Endothelial cell (in vitro differentiated cells): ENCODE results near the gene PARD3. TPM values are rescaled to one million over a fixed set of nuclear protein-coding genes. Genes with fewer than 3 reads are reported as not detected.
"Not testable (repeated sequence)": the region's sequence is repeated elsewhere in the genome, so short reads cannot be mapped to it uniquely, and the experiment has no call there.

Experiments used
- DNase-seq: peaks from one replicate; pipeline ENCODE4 v3.0.0; 2021; ENCODE audit warnings: low spot score
- H3K27ac Mint-ChIP-seq: one replicate; pipeline ENCODE4 v1.8.0; 2021; ENCODE audit warnings: mixed read lengths, inconsistent platforms; ENCODE audit not compliant: unreplicated experiment
- H3K27me3 Mint-ChIP-seq: one replicate; pipeline ENCODE4 v1.8.0; 2021; ENCODE audit warnings: mild to moderate bottlenecking, moderate library complexity, mixed read lengths, inconsistent platforms; ENCODE audit not compliant: unreplicated experiment
- H3K36me3 Mint-ChIP-seq: one replicate; pipeline ENCODE4 v1.8.0; 2021; ENCODE audit warnings: mild to moderate bottlenecking, low read depth, mixed read lengths, inconsistent platforms; ENCODE audit not compliant: unreplicated experiment
- H3K4me1 Mint-ChIP-seq: one replicate; pipeline ENCODE4 v1.8.0; 2021; ENCODE audit warnings: mild to moderate bottlenecking, mixed read lengths, inconsistent platforms; ENCODE audit not compliant: unreplicated experiment
- H3K4me3 Mint-ChIP-seq: one replicate; pipeline ENCODE4 v1.8.0; 2021; ENCODE audit warnings: mild to moderate bottlenecking, mixed read lengths, inconsistent platforms; ENCODE audit not compliant: unreplicated experiment
- H3K9me3 Mint-ChIP-seq: one replicate; pipeline ENCODE4 v1.8.0; 2021; ENCODE audit warnings: mixed read lengths, inconsistent platforms; ENCODE audit not compliant: unreplicated experiment
- total RNA-seq: library from RNA; stranded (reverse); fragmentation: NEBNext Ultra II Directional; extraction: Animal tissue kit (Norgen Biotek cat#: 25700); gene quantifications from one replicate; pipeline ENCODE4 v1.2.1, GENCODE V29; 2021; ENCODE audit not compliant: unreplicated experiment
- TF ChIP-seq, protein P1 (sequence below): fragments of 200-600 bp; sonication (generic); IDR thresholded peaks from one replicate; pipeline ENCODE4 v1.5.0; 2021; ENCODE audit warnings: antibody characterized with exemption; ENCODE audit not compliant: unreplicated experiment

Gene PARD3
- total RNA-seq, 1 donor from 2014 or later = 35.2 TPM

DNA sequence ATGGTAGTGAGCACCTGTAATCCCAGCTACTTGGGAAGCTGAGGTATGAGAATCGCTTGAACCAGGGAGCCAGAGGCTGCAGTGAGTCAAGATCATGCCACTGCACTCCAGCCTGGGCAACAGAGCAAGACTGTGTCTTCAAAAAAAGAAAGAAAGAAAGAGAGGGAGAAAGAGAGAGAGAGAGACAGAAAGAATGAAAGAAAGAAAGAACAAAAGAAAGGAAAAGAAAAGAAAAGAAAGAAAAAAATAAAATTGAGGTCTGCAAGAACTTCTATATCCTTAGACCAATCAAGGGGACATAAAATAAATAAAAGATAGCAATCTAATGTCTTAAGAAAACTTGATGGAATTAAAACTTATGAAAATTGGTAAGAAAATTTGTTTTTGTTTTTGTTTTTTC lies 34.9 kb upstream of the PARD3 start:
- Mint-ChIP-seq H3K27me3 (no peaks in the 10 kb centered on the region), H3K4me1 (peaks cover 3% of the 10 kb centered on the region), H3K27ac (no peak overlapping the region), H3K36me3 (no peaks in the 10 kb centered on the region), H3K9me3 (no peaks in the 10 kb centered on the region), H3K4me3 (no peak overlapping the region)
- TF ChIP-seq, protein P1, sequence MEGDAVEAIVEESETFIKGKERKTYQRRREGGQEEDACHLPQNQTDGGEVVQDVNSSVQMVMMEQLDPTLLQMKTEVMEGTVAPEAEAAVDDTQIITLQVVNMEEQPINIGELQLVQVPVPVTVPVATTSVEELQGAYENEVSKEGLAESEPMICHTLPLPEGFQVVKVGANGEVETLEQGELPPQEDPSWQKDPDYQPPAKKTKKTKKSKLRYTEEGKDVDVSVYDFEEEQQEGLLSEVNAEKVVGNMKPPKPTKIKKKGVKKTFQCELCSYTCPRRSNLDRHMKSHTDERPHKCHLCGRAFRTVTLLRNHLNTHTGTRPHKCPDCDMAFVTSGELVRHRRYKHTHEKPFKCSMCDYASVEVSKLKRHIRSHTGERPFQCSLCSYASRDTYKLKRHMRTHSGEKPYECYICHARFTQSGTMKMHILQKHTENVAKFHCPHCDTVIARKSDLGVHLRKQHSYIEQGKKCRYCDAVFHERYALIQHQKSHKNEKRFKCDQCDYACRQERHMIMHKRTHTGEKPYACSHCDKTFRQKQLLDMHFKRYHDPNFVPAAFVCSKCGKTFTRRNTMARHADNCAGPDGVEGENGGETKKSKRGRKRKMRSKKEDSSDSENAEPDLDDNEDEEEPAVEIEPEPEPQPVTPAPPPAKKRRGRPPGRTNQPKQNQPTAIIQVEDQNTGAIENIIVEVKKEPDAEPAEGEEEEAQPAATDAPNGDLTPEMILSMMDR = no peak
- no peak for DNase-seq

DNA sequence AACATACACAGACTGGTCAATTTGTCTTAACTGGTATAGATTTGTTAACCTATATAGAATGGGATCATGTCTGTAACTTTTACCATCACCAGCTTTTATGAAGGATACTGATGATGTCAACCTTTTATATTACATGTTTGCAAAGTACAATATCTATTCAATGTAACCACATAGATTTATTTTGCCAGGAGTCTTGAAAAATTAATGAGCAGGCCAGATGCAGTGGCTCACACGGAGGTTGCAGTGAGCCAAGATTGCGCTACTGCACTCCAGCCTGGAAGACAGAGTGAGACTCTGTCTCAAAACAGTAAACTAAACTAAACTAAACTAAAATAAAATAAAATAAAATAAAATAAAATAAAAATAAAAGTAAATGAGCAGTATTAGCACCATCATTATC lies 30.0 kb upstream of the PARD3 start:
- Mint-ChIP-seq H3K4me3 (no peak overlapping the region), H3K4me1 (peaks cover 5% of the 10 kb centered on the region), H3K9me3 (no peaks in the 10 kb centered on the region), H3K27ac (no peak overlapping the region), H3K36me3 (no peaks in the 10 kb centered on the region), H3K27me3 (no peaks in the 10 kb centered on the region)
- no peak for DNase-seq
- TF ChIP-seq, protein P1 = no peak

- no peaks in the 10 kb centered on the region for H3K27me3 Mint-ChIP-seq
These were observed 29.4 kb upstream of the PARD3 start for GRCh38 chr10:34844448-34844847.

DNA sequence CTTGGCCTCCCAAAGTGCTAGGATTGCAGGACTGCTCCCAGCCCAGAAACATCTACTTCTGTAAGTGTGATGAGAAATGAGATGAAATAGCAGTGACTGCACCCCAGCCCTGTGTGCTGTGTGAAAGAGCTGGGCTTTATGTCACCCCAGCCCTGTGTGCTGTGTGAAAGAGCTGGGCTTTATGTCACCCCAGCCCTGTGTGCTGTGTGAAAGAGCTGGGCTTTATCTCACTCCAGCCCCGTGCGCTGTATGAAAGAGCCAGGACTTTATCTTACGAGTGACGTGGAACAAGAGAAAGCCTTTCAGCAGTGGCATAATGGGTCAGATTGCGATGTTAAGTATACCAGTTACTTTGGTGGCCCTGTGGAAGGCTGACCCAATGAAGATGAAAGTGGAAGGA lies 28.4 kb upstream of the PARD3 start:
- not testable (repeated sequence) for H3K4me3 Mint-ChIP-seq, DNase-seq, H3K36me3 Mint-ChIP-seq, H3K4me1 Mint-ChIP-seq, H3K27ac Mint-ChIP-seq, H3K27me3 Mint-ChIP-seq, H3K9me3 Mint-ChIP-seq

More at GRCh38 chr10:34844448-34844847, 29.4 kb upstream of the PARD3 start:
- Mint-ChIP-seq H3K9me3 (no peaks in the 10 kb centered on the region), H3K36me3 (no peaks in the 10 kb centered on the region), H3K4me3 (no peak overlapping the region), H3K27ac (no peak overlapping the region), H3K4me1 (peaks cover 5% of the 10 kb centered on the region)
- TF ChIP-seq, protein P1 = no peak
- DNase-seq = no peak

DNA sequence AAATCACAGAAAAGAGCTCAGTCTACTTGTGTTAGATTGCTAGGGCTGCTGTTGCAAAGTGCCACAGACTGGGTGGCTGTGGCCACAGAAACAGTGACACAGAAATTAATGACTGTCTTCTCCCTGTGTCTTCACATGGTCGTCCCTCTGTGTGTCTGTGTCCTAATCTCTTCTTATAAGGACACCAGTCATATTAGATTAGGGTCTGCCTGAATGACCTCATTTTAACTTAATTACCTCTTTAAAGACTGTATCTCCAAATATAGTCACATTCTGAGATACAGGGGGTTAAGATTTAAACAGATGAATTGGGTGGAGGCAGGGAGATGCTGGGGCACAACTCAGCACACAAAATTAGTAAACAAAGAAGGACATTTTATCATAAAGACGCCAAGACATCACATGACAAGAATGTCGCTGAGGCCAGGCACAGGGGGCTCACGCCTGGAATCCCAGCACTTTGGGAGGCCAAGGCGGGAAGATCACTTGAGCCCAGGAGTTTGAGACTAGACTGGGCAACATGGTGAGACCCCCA lies 23.3 kb upstream of the PARD3 start:
- Mint-ChIP-seq H3K4me1 (peaks cover 5% of the 10 kb centered on the region), H3K27ac (no peak overlapping the region), H3K27me3 (no peaks in the 10 kb centered on the region), H3K9me3 (no peaks in the 10 kb centered on the region), H3K4me3 (no peak overlapping the region), H3K36me3 (no peaks in the 10 kb centered on the region)
- no peak for DNase-seq
- TF ChIP-seq, protein P1 = no peak
